NCI-H146 treated with DMSO at 0.1 percent for 48 hours (cell line): ENCODE data around the gene SHMT2.

Experiments
- DNase-seq: peaks from one replicate; lab custom pipeline; 2025; ENCODE audit not compliant: unreplicated experiment; lab: John Stamatoyannopoulos, UW

The SHMT2 gene

DNA sequence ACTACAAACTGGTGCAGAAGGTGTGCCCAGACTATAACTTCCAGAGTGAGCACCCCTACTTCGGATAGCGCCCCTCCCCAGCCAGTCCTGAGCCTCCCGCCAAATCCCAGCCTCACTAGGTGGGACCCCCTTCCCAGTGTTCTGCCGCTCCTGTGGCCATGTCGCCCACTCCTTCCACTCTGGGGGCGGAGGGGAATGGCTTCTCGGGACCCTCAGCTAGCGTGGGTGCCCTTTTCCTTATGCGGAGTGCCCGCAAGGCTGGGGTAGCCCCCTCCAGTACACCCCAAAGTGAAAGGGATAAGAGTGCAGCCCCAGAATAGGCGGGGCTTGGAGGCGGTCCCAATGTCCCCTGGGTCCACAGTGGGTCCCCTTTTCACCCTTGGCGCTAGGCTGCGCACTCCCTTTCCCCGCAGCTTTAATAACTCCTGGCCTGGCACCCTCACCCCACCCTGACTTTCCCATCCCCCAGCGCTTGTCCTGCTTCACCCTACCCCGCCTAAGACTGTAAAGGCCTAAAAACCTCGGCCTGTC, 3.8 kb upstream of the SHMT2 start:
- no peak for DNase-seq

GRCh38 chr12:57226588-57227314, 2.8 kb upstream of the SHMT2 start:
- DNase-seq, result peak; percentile 12

DNA sequence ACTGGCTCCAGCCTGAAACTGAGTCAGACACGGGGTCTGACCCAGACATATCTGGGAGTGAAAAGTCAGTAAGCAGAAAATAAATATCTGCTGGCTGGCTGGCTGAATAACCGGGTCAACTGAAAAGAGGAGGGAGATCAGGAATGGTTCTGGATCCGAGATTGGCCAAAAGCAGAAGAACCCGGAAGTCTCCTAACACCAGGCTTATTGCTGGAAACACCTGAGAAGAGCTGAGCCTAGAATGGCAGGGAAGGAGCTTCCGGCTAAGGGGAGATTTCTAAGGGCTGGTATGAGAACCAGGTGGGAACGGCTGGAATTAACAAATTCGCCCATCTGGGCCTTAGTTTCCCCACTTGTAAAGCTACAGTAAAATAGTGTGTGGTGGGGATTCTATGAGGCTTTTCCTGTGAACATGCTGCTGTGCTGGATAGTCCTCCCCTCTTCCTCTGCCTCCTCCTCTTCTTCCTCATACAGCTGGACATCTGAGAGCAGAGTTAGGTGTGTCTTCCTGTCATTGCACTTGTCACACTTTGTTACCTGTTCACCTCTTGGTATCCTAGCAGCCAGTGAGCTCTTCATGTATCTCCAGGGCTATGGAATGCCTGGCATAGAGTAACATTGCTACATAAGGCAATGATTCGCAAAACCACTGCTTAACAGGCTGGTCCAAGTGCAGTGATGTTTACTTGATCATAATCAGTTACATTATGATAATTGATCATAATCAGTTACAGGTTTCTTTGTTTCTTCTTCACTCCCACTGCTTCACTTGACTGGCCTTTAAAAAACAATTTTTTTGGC, 2.0 kb upstream of the SHMT2 start:
- peak; percentile 37 for DNase-seq

DNA sequence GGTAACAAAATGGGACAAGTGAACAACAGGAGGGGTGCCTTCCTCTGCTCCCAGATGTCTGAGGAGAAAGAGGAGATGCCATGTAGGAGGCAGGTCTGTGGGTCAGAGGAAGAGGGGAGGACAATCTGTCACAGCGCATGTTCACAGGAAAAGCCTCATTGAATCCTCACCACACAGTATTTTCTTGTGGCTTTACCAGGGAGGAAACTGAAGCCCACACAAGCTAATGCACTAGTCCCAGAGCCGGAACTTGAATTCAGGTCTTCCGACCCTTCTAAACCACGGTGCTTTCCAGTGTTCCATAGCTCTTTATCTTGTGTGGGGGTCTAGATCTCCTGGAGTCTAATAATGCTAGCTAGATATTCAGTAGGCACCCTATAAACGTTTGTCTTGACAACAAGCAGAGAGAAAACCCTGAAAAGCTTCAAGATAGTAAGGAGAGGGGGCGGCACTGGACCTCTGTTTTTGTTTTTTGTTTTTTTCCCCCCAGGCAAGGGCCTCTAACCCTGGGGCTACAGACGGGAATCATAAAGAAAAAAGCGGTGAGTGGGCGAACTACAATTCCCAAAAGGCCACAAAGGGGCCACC, 371 bp upstream of the SHMT2 start:
- no peak for DNase-seq

DNA sequence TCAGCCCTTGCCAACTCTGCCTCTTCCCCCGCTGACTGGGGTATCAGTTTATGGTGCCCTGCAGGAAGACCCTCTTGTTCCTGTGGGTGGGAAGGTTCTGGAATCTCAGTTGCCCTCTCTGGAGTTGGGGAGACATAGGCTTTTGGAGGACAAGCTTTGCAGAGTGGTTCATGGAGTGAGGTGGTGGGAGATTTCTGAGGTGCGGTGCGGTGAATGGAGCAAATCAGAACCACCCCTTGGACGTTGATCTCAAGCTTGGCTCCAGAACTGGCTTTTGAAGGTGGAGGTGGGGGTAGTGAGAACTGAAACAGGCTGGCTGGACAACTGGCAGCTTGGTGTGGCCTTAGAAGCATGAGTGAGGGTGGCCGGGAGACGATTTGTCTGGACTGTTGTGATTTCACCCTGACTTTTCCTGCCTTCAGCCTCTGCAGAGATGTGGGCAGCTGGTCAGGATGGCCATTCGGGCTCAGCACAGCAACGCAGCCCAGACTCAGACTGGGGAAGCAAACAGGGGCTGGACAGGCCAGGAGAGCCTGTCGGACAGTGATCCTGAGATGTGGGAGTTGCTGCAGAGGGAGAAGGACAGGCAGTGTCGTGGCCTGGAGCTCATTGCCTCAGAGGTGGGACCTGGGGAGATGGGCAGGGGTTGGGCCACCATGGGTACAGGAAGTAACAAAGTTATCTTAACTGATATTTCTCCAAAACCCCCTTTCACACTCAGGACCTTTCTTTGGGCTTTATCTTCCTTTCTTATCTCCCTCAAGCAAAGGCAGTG, 1.1 kb downstream of the SHMT2 start:
- no peak for DNase-seq

GRCh38 chr12:57231276-57232021, 1.9 kb downstream of the SHMT2 start:
- no peak for DNase-seq

DNA sequence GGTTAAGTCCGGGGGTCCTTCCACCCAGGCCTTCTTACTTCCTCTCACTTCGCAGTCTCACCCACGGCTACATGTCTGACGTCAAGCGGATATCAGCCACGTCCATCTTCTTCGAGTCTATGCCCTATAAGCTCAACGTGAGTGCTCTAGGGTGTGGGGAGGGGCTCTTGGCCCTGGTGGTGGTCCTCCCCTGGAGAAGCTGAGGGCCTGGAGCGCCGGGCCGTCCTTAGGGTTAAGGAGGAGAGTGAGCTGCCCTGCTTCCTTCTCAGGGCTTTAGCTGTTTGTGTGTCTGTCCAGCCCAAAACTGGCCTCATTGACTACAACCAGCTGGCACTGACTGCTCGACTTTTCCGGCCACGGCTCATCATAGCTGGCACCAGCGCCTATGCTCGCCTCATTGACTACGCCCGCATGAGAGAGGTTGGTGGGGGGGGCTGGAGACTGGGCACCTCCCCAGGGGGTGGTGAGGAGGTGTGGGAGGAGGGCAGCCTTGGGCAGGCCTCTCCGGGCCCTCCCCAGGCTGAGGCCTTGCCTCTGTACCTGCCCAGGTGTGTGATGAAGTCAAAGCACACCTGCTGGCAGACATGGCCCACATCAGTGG, 2.7 kb downstream of the SHMT2 start:
- DNase-seq, result no peak

DNA sequence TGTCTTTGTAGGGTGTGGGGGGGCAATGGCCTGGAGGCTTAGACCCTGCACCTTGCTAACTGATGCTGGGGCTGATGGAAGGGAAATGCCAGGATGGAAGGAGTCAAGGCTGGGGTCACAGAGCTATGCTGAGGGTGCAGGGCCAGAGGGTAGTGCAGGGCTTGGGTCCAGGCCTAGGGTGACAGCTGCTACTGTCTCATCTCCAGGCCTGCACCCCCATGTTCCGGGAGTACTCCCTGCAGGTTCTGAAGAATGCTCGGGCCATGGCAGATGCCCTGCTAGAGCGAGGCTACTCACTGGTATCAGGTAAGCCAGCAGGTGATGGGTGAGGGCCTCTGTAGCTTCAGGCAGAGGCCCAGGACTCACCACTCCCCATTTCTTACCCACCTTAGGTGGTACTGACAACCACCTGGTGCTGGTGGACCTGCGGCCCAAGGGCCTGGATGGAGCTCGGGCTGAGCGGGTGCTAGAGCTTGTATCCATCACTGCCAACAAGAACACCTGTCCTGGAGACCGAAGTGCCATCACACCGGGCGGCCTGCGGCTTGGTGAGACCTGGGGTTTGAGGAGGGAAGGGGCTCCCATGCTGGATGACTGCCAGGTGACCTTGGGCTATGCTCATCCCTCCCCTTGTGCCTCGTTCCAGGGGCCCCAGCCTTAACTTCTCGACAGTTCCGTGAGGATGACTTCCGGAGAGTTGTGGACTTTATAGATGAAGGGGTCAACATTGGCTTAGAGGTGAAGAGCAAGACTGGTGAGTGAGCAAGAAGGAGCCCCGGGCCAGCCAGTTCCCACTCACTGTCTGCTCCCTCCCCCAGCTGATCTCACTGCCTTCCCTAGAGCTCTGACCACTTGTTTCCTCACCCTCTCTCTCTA, 4.1 kb downstream of the SHMT2 start:
- no peak for DNase-seq

- DNase-seq, result no peak
Measured at GRCh38 chr12:57234233-57234570, 4.7 kb downstream of the SHMT2 start.

DNA sequence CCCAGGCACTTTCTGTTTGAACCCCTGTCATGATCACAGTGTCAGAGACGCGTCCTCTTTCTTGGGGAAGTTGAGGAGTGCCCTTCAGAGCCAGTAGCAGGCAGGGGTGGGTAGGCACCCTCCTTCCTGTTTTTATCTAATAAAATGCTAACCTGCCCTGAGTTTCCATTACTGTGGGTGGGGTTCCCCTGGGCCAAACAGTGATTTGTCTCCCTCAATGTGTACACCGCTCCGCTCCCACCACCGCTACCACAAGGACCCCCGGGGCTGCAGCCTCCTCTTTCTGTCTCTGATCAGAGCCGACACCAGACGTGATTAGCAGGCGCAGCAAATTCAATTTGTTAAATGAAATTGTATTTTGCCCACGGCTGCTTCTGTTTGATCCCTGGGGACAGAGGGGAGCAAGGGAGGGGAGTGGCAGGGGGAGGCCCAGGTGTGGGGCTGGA, 5.1 kb downstream of the SHMT2 start:
- DNase-seq, result no peak

- no peak for DNase-seq
Measured at GRCh38 chr12:57235017-57235727, 5.7 kb downstream of the SHMT2 start.

GRCh38 chr12:57235728-57236131, 6.2 kb downstream of the SHMT2 start:
- no peak for DNase-seq

- no peak for DNase-seq
Measured at GRCh38 chr12:57236201-57236924, 6.9 kb downstream of the SHMT2 start.

DNA sequence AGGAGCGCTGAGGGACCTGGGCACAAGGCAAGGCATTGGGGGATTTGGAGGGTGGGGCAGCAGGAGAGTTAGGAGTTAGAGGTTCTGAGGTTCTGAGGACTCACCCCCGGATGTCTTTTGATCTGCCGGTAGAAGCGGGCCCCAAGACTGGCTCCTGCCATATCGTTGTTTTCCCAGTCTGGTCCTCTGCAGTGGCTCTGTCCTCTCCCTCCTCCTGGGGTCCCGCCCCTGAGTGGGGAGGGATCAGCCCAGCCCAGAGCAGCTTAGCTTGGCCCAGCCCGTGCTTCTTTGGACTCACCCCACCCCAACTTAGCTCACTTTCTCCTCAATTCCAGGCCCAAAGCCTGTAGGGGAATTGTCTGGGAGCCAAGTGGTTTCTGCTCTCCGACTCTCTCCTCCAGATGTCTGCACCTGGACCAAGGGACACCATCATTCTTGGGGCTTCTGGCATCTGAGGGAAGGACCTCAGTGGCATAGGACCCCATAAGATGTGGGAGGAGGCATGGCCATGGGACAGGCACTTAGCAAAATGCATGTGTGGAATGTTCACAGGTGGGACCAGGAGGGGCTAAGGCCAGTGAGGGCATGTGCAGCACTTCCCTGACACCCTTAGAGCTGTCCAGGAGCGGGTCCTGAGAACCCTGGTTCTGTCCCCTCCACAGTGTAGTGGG, 7.5 kb downstream of the SHMT2 start:
- DNase-seq, result no peak

- DNase-seq, result no peak
Measured at GRCh38 chr12:57237596-57237931, 8.1 kb downstream of the SHMT2 start.

- peak; percentile 14 for DNase-seq
Measured at GRCh38 chr12:57237932-57238853, 8.7 kb downstream of the SHMT2 start.
